SK-N-MC (cell line): ENCODE results near the gene ZEB2.

Experiments used
- EZH2 ChIP-seq: fragments of 200-600 bp; sonication (generic); IDR thresholded peaks from one replicate; pipeline ENCODE4 v1.6.1; 2017; ENCODE audit warnings: antibody characterized with exemption
- POLR2AphosphoS5 ChIP-seq: IDR thresholded peaks from 2 replicates; pipeline ENCODE4 v1.6.1; 2012; ENCODE audit warnings: mild to moderate bottlenecking, low read depth, low read length, borderline replicate concordance

GRCh38 chr2:144490017-144490416, 29.9 kb downstream of the ZEB2 start:
- no peak for TF ChIP-seq EZH2
- TF ChIP-seq POLR2AphosphoS5, result no peak
